IMR-90 (cell line): ENCODE data around the gene DGKG. TPM values are rescaled to one million over a fixed set of nuclear protein-coding genes. Genes with fewer than 3 reads are reported as not detected.

Source experiments
- ATAC-seq: fragments of 200-7000 bp; cut with Tn5 transposase; 2 replicates; pipeline ENCODE4 v1.9.1; 2020; ENCODE audit warnings: low read depth, mild to moderate bottlenecking, moderate library complexity
- BruUV-seq: library from RNA; stranded (reverse); fragments of 400-500 nt; replicated peaks from 2 replicates; lab custom pipeline; 2021; lab: Mats Ljungman, UMichigan
- CTCF ChIA-PET: fragments of 300-600 bp; formaldehyde crosslinking; extraction: SDS; loops from one replicate; lab custom pipeline; 2021; ENCODE audit warnings: antibody characterized with exemption; lab: Yijun Ruan, JAX
- POLR2A ChIA-PET: fragments of 300-600 bp; sonication (Branson Sonifier 250); formaldehyde crosslinking; loops from one replicate; lab custom pipeline; 2022; ENCODE audit warnings: antibody characterized with exemption; ENCODE audit not compliant: unreplicated experiment; lab: Charles Lee
- DNase-seq: peaks from one replicate; pipeline ENCODE4 v3.0.0; 2013
- H2AFZ ChIP-seq: replicated peaks from 2 replicates; pipeline ENCODE3; 2013; ENCODE audit warnings: low read length, mild to moderate bottlenecking; ENCODE audit not compliant: poor library complexity
- H2AK5ac ChIP-seq: 2 replicates; pipeline ENCODE4 v1.6.1; 2013; ENCODE audit warnings: low read depth, low read length, inconsistent platforms
- H2AK9ac ChIP-seq: replicated peaks from 2 replicates; pipeline ENCODE3; 2013; ENCODE audit warnings: mild to moderate bottlenecking, low read depth, low read length, moderate library complexity; ENCODE audit not compliant: poor library complexity
- H2BK120ac ChIP-seq: 2 replicates; pipeline ENCODE4 v1.6.1; 2013; ENCODE audit warnings: low read depth, low read length, inconsistent platforms
- H2BK15ac ChIP-seq: 3 replicates; pipeline ENCODE4 v1.6.1; 2013; ENCODE audit warnings: low read depth, low read length, inconsistent platforms
- H2BK20ac ChIP-seq: 2 replicates; pipeline ENCODE4 v1.6.1; 2013; ENCODE audit warnings: low read depth, mild to moderate bottlenecking, inconsistent platforms, low read length, moderate library complexity
- H2BK5ac ChIP-seq: 2 replicates; pipeline ENCODE4 v1.6.1; 2013; ENCODE audit warnings: mild to moderate bottlenecking, low read depth, low read length, inconsistent platforms; ENCODE audit not compliant: poor library complexity, severe bottlenecking
- H3K14ac ChIP-seq: replicated peaks from 2 replicates; pipeline ENCODE4 v1.6.1; 2013; ENCODE audit warnings: low read depth, low read length, inconsistent platforms
- H3K18ac ChIP-seq: 2 replicates; pipeline ENCODE4 v1.6.1; 2013; ENCODE audit warnings: low read depth, low read length, control low read depth
- H3K23ac ChIP-seq: 2 replicates; pipeline ENCODE4 v1.6.1; 2013; ENCODE audit warnings: low read depth, low read length, inconsistent platforms
- H3K27ac ChIP-seq: 2 replicates; pipeline ENCODE4 v1.5.1; 2013; ENCODE audit warnings: mild to moderate bottlenecking, control low read depth, low read length; ENCODE audit not compliant: insufficient read depth
- H3K27me3 ChIP-seq: 2 replicates; pipeline ENCODE4 v1.6.1; 2013; ENCODE audit warnings: low read length; ENCODE audit not compliant: control insufficient read depth, insufficient read depth
- H3K36me3 ChIP-seq: 2 replicates; pipeline ENCODE4 v1.6.1; 2013; ENCODE audit warnings: low read length, mixed read lengths; ENCODE audit not compliant: control insufficient read depth, insufficient read depth
- H3K4ac ChIP-seq: 2 replicates; pipeline ENCODE4 v1.6.1; 2013; ENCODE audit warnings: low read depth, low read length, inconsistent platforms
- H3K4me1 ChIP-seq: 2 replicates; pipeline ENCODE4 v1.6.1; 2013; ENCODE audit warnings: low read length, mixed read lengths; ENCODE audit not compliant: control insufficient read depth, insufficient read depth
- H3K4me2 ChIP-seq: 2 replicates; pipeline ENCODE4 v1.6.1; 2013; ENCODE audit warnings: low read depth, mild to moderate bottlenecking, control low read depth, low read length, moderate library complexity
- H3K4me3 ChIP-seq: 2 replicates; pipeline ENCODE4 v1.5.1; 2013; ENCODE audit warnings: low read depth, mild to moderate bottlenecking, control low read depth, low read length, moderate library complexity; ENCODE audit not compliant: insufficient read depth
- H3K56ac ChIP-seq: 2 replicates; pipeline ENCODE4 v1.6.1; 2013; ENCODE audit warnings: low read length, inconsistent platforms; ENCODE audit not compliant: insufficient read depth; ENCODE audit errors: extremely low read depth
- H3K79me1 ChIP-seq, 2 experiments: 2 replicates each; pipeline ENCODE4 v1.6.1; 2013; ENCODE audit warnings: low read length in 2 of 2, inconsistent platforms in 1 of 2, low read depth in 1 of 2
- H3K9ac ChIP-seq: 2 replicates; pipeline ENCODE4 v1.6.1; 2013; ENCODE audit warnings: low read depth, low read length, control low read depth
- H3K9me1 ChIP-seq: 2 replicates; pipeline ENCODE4 v1.6.1; 2013; ENCODE audit warnings: low read length, inconsistent platforms; ENCODE audit not compliant: insufficient read depth
- H3K9me3 ChIP-seq: 2 replicates; pipeline ENCODE4 v1.6.1; 2013; ENCODE audit warnings: low read length; ENCODE audit not compliant: control insufficient read depth, insufficient read depth
- H4K20me1 ChIP-seq: 2 replicates; pipeline ENCODE4 v1.6.1; 2013; ENCODE audit warnings: low read length, inconsistent platforms; ENCODE audit not compliant: insufficient read depth
- H4K5ac ChIP-seq: 2 replicates; pipeline ENCODE4 v1.6.1; 2013; ENCODE audit warnings: mild to moderate bottlenecking, low read depth, low read length, control low read depth
- H4K8ac ChIP-seq, 2 experiments: 2 replicates each; pipeline ENCODE4 v1.6.1; 2013; ENCODE audit warnings: low read depth in 2 of 2, low read length in 2 of 2, control low read depth in 1 of 2, inconsistent platforms in 1 of 2
- H4K91ac ChIP-seq: 2 replicates; pipeline ENCODE4 v1.6.1; 2013; ENCODE audit warnings: low read depth, low read length, inconsistent platforms; ENCODE audit not compliant: insufficient read depth
- BHLHE40 ChIP-seq: fragments of 150-350 bp; IDR thresholded peaks from 2 replicates; pipeline ENCODE4 v1.6.1; 2016; ENCODE audit warnings: mild to moderate bottlenecking, low read depth, low read length
- CEBPB ChIP-seq: IDR thresholded peaks from 2 replicates; pipeline ENCODE4 v1.6.1; 2012; ENCODE audit warnings: low read depth, low read length, improper control_type of control experiment
- CHD1 ChIP-seq: IDR thresholded peaks from 2 replicates; pipeline ENCODE4 v1.6.1; 2012; ENCODE audit warnings: low read depth, low read length, improper control_type of control experiment
- FOS ChIP-seq: fragments of 150-350 bp; IDR thresholded peaks from 2 replicates; pipeline ENCODE4 v1.6.1; 2016; ENCODE audit warnings: low read depth, low read length
- MAFK ChIP-seq: IDR thresholded peaks from 2 replicates; pipeline ENCODE4 v1.6.1; 2012; ENCODE audit warnings: low read depth, low read length, improper control_type of control experiment
- MXI1 ChIP-seq: IDR thresholded peaks from 2 replicates; pipeline ENCODE4 v1.6.1; 2012; ENCODE audit warnings: low read depth, mild to moderate bottlenecking, low read length, moderate library complexity, borderline replicate concordance
- NFE2L2 ChIP-seq: fragments of 150-350 bp; IDR thresholded peaks from 2 replicates; pipeline ENCODE4 v1.6.1; 2016; ENCODE audit warnings: low read depth, mild to moderate bottlenecking, low read length
- POLR2A ChIP-seq: IDR thresholded peaks from 2 replicates; pipeline ENCODE4 v1.6.1; 2012; ENCODE audit warnings: mild to moderate bottlenecking, low read depth, low read length
- RCOR1 ChIP-seq: IDR thresholded peaks from 2 replicates; pipeline ENCODE4 v1.6.1; 2012; ENCODE audit warnings: mild to moderate bottlenecking, low read length, improper control_type of control experiment; ENCODE audit not compliant: insufficient replicate concordance
- RFX5 ChIP-seq: IDR thresholded peaks from 2 replicates; pipeline ENCODE4 v1.8.0; 2012; ENCODE audit warnings: low read depth, mild to moderate bottlenecking, low read length, moderate library complexity
- SMC3 ChIP-seq: fragments of 150-350 bp; IDR thresholded peaks from 2 replicates; pipeline ENCODE4 v1.6.1; 2016; ENCODE audit warnings: low read depth, mild to moderate bottlenecking, antibody characterized with exemption, low read length, moderate library complexity
- WGBS, 2 experiments: methylation state at CpG; one replicate each; pipeline versions ENCODE4 v1.1.5 to v1.1.7; 2013; ENCODE audit warnings: missing lambda C conversion rate in 2 of 2; ENCODE audit not compliant: insufficient read length in 1 of 2; ENCODE audit errors: extremely low coverage in 2 of 2; 5-methylcytosine and 5-hydroxymethylcytosine counted together
- dilution Hi-C: fragments of 300-500 bp; cut with HindIII; formaldehyde crosslinking; loops from one replicate; pipeline ENCODE4 v1.14.3; 2018; ENCODE audit warnings: low sequenced_read_pairs; ENCODE audit not compliant: unreplicated experiment
- in situ Hi-C: fragments of 300-500 bp; cut with MboI; formaldehyde crosslinking; loops from 3 replicates; pipeline ENCODE4 v1.14.3; 2019; ENCODE audit warnings: low sequenced_read_pairs, inconsistent platforms, mixed read lengths
- intact Hi-C: fragments of 100-400 bp; cut with micrococcal nuclease; formaldehyde crosslinking; loops from 2 replicates; pipeline ENCODE4 v1.10.0; 2022
- polyA plus RNA-seq, 3 experiments: library from polyadenylated mRNA; depleted of rRNA; stranded (reverse); fragments of >200 nt; gene quantifications; 2 replicates each; pipeline ENCODE4 v1.2.3, GENCODE V29; 2012; ENCODE audit warnings: low replicate concordance in 1 of 3
- total RNA-seq: library from RNA; depleted of rRNA; stranded (reverse); fragments of >200 nt; gene quantifications from 2 replicates; pipeline ENCODE4 v1.2.3, GENCODE V29; 2012
- TF ChIP-seq, protein P1 (sequence below): conservative IDR thresholded peaks from 2 replicates; pipeline ENCODE4 v1.5.1; 2012; ENCODE audit warnings: mild to moderate bottlenecking, low read depth, low read length, improper control_type of control experiment
- TF ChIP-seq, protein P2 (sequence below): fragments of 150-350 bp; IDR thresholded peaks from 2 replicates; pipeline ENCODE4 v1.6.1; 2017; ENCODE audit warnings: mild to moderate bottlenecking, antibody characterized with exemption, low read length, low read depth
- TF ChIP-seq, protein P3 (sequence below): fragments of 150-350 bp; IDR thresholded peaks from 2 replicates; pipeline ENCODE4 v1.6.1; 2016; ENCODE audit warnings: low read depth, mild to moderate bottlenecking, low read length, moderate library complexity, borderline replicate concordance

The DGKG gene
- total and polyA plus RNA-seq, 2 of the 4 experiments (the other 2 are of a cell fraction), result 1.2 to 4.1 TPM

DNA sequence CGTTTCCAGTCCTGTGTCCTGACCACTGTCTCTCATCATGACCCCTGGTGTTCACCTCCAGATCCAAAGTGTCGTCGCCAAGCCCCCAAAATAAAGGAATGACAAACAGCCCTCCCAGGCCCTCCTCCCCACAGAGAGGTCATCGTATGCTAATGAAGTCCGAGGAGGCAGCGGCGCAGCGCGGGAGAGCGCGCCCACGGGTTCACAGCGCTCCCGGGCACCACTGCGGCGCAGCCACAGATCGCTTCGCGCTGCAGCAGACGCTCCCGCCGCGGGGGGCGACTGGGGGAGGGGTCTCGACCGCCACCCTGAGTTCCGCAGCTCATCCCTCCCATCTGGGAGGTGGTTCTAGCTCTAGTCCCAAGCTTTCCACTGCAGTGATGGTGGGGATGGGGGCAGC, 1.3 kb downstream of the DGKG start:
- Histone ChIP-seq H2AK5ac (no peak overlapping the region), H4K8ac (no peak overlapping the region), H3K4me1 (peaks cover 2% of the 10 kb centered on the region; the same call in 1 of the 2 replicates), H3K56ac (no peak overlapping the region), H3K18ac (no peak overlapping the region), H3K79me1 (no peaks in the 10 kb centered on the region), H4K5ac (no peak overlapping the region), H2AK9ac (no peak overlapping the region), H3K4me3 (no peak overlapping the region), H2BK15ac (no peak overlapping the region), H2AFZ (no peak overlapping the region), H3K9ac (no peak overlapping the region), H3K14ac (no peak overlapping the region), H3K9me3 (0 out of 2 replicates have a peak, but pooled peaks cover 2% of the 10 kb centered on the region), H4K91ac (no peak overlapping the region), H2BK120ac (no peak overlapping the region), H3K4me2 (no peak overlapping the region), H4K20me1 (no peaks in the 10 kb centered on the region), H3K27me3 (peaks cover 72% of the 10 kb centered on the region), H3K27ac (no peak overlapping the region), H3K36me3 (no peaks in the 10 kb centered on the region), H3K23ac (no peak overlapping the region), H2BK20ac (no peak overlapping the region), H3K4ac (no peak overlapping the region), H2BK5ac (no peak overlapping the region), H3K9me1 (no peaks in the 10 kb centered on the region)
- BruUV-seq, result no TSS peak
- POLR2A ChIA-PET, result no interaction called here
- dilution Hi-C loops (no loop called here), intact Hi-C loops (no loop called here), in situ Hi-C loops (no loop called here)
- no CpG with 5 or more reads among the region's 27 CpGs for WGBS, 2 experiments
- DNase-seq (no peak), ATAC-seq (no peak)
- CTCF ChIA-PET, result no interaction called here
- TF ChIP-seq, protein P1, sequence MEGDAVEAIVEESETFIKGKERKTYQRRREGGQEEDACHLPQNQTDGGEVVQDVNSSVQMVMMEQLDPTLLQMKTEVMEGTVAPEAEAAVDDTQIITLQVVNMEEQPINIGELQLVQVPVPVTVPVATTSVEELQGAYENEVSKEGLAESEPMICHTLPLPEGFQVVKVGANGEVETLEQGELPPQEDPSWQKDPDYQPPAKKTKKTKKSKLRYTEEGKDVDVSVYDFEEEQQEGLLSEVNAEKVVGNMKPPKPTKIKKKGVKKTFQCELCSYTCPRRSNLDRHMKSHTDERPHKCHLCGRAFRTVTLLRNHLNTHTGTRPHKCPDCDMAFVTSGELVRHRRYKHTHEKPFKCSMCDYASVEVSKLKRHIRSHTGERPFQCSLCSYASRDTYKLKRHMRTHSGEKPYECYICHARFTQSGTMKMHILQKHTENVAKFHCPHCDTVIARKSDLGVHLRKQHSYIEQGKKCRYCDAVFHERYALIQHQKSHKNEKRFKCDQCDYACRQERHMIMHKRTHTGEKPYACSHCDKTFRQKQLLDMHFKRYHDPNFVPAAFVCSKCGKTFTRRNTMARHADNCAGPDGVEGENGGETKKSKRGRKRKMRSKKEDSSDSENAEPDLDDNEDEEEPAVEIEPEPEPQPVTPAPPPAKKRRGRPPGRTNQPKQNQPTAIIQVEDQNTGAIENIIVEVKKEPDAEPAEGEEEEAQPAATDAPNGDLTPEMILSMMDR, result no peak
- TF ChIP-seq BHLHE40 (no peak), FOS (no peak), MXI1 (no peak), POLR2A (no peak), SMC3 (no peak), MAFK (no peak), RCOR1 (no peak), CEBPB (no peak), CHD1 (no peak), RFX5 (no peak), NFE2L2 (no peak)
- TF ChIP-seq, protein P2, sequence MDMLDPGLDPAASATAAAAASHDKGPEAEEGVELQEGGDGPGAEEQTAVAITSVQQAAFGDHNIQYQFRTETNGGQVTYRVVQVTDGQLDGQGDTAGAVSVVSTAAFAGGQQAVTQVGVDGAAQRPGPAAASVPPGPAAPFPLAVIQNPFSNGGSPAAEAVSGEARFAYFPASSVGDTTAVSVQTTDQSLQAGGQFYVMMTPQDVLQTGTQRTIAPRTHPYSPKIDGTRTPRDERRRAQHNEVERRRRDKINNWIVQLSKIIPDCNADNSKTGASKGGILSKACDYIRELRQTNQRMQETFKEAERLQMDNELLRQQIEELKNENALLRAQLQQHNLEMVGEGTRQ, result no peak
- TF ChIP-seq, protein P3, sequence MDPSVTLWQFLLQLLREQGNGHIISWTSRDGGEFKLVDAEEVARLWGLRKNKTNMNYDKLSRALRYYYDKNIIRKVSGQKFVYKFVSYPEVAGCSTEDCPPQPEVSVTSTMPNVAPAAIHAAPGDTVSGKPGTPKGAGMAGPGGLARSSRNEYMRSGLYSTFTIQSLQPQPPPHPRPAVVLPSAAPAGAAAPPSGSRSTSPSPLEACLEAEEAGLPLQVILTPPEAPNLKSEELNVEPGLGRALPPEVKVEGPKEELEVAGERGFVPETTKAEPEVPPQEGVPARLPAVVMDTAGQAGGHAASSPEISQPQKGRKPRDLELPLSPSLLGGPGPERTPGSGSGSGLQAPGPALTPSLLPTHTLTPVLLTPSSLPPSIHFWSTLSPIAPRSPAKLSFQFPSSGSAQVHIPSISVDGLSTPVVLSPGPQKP, result no peak
